HG02938 (cell line): Measurements from ENCODE around the gene FBLN7.

Source experiments
- ATAC-seq: cut with Tn5 transposase; IDR thresholded peaks from one replicate; pipeline ENCODE4 v1.9.1; 2021; ENCODE audit warnings: mild to moderate bottlenecking, moderate library complexity; ENCODE audit not compliant: unreplicated experiment

Gene FBLN7

GRCh38 chr2:112140205-112140802 lies 2.1 kb downstream of the FBLN7 start:
- no peak for ATAC-seq

DNA sequence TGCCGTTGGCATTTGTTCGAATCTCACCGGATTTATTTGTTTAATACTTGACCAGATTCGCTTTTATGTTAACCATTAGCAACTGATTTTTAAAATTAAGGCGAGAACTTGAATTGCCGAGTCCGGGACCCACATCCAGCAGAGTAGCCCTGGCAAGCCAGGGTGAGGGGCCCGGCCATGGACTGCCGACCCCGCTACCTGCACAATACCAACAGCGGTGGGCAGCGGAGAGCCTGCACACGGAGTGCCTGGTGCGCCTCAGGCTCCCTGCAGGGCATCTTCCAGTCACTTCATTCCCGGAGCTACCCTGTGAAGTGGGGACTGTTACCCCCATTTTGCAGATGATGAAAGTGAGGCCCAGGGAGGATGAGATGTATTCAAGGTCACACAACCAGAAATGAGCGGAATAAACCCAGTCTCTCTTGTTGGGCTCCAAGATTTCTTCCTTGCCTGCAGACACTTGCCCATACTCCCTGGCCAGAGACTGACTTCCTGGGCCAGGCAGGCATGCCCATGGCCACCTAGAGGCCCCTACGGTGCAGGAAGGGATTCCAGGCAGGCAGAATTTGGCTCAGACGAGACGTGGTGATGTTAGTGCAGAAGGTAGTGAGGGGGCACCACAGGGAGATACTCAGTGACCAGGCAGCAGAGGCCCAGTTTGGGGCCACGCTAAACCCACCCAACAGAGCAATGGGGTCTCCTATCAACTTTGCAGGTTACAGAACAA lies 2.9 kb downstream of the FBLN7 start:
- ATAC-seq: no peak

DNA sequence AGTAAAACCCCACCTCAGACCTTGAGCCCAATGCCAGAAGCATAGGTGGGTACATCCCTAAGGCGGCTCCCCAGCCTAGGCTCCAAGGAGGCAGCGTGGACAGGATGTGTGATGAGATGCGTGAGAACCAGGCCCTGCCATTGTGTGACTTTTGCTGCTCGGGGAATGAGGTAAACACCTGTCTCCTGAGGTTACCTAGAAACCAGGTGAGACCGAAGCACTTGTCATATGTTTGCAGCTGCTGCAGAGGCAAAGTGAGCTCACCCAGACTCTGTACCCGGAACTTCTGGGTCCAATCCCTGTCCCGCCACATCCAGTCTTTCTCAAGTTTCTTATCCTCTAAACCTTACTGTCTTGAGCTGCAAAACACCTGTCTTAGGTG lies 3.4 kb downstream of the FBLN7 start:
- no peak for ATAC-seq

DNA sequence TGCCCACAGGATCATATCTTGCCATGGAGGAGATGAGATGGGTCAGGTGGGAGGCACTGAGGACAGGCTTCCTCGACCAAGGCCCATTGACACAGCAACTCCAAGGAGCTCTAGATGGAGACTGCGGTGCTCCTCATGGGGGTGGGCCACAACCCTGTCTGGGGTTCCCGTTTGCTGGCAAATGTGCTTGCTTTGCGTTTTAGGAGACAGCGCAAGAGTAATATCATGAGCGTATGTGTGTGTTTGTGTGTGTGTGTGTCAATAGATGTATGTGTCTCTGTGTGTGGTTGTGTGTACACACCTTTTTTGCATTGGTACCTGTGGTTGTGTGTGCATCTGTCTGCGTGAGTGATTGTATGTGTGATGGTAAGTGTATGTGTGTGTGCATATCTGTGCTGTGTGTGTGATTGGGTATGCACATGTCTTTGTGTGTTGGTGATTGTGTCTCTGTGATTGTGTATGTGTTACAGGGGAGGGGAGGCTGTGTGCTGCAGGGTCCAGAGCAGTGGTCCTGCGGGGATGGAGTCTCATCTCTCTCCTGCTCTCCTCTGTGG lies 4.4 kb downstream of the FBLN7 start:
- ATAC-seq: no peak

GRCh38 chr2:112143150-112143549 lies 5.0 kb downstream of the FBLN7 start:
- no peak for ATAC-seq

DNA sequence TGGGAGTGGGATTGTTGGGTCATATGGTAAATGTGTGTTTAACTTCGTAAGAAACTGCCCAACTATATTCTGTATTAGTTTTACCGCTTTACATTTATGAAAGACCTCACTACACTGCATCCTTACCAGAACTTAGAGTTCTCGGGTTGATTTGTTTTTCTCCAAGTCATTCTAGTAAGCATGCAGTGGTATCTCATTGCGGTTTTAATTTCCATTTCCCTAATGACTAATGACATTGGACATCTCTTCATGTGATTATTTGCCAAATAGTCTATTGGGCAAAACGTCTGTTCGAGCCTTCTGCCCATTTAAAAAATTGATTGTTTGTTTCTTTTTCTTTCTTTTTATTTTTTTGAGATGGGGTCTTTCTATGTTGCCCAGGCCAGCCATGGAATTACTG lies 6.8 kb downstream of the FBLN7 start:
- ATAC-seq: no peak

GRCh38 chr2:112147382-112148168 lies 9.4 kb downstream of the FBLN7 start:
- no peak for ATAC-seq

- ATAC-seq: no peak
Measured at GRCh38 chr2:112148477-112148876, 10.3 kb downstream of the FBLN7 start.

DNA sequence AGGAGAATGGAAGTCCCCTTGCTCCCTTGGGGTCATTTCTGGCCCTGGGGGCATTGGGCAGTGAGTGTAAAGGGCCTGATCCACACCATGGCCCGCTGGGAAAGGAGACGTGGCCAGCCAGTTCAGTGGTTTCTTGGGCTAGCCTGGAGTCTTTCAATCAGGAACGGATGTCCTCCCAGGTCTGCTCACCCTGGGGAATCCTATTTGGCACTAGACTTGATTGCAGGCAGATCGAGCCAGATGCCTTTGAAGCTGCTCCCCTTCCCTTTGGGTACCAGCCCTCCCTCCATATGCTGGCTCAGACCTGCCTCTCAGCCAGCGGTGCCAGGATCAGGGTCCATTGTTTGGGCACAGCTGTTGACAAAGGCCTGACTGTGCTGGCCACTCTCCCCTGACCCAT lies 11.0 kb downstream of the FBLN7 start:
- no peak for ATAC-seq

DNA sequence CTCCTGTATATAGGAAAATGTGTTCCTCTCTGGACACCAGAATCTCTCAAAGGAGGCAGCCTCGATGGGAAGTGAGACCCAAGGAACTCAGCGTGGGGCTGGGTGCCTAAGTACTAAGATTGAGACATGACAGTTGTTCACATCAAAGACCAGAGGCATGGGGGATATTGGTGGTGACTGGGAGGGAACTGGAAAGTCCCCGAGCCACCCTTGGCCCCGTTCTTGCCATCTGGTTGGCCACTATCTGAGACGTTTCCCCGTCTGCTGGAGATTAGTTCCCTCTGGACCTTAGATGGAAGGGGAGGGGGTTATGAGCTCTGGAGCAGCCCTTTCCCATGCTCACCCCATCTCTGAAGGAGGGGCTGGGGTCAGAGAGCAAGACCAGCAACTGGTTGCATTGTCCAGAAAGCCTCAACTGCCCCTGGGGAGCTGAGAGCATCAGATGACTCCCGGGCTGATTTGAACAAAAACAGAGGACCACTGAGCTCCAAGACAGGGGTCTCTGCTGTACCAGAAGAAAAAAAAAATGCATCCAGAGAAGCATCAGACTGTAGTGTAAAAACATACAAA lies 11.8 kb downstream of the FBLN7 start:
- no peak for ATAC-seq

DNA sequence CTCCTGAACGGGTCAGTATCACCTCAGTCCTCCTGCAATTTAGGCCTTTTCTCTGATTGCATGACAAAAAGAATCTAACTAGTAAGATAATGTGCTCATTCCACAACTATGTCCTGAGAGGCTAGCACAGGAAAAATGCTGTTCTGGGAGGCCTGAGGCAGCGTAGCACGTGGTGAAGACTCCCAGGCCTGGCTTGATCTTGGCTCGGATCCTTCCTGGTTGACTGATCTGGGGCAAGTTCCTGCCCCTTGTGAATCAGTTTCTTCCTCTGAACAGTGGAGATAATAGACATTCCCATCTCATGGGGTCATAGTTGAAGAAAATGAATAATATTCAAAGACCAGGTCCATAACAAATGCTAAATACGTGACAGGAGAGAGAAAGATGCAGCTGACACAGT lies 12.3 kb downstream of the FBLN7 start:
- ATAC-seq: no peak

DNA sequence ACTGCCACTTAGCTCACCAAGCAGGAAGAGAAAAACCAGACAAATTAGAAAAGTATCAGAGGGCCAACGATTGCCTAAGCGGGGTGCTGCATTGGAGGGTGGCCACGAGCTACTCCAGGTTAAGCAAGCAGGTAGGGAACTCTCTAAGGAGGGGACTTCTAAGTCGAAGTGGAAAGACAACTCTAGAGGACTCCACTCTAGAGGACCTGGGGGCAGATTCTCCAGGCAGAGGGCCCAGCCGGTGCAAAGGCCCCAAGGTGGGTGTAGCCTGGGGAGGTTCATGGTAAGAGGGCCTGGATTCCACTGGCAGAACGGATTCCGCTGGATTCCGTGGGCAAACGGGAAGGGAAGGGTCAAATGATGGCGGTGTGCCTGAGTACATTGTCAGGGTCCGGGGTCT lies 12.7 kb downstream of the FBLN7 start:
- ATAC-seq: no peak

- ATAC-seq: no peak
Measured at GRCh38 chr2:112151271-112151670, 13.1 kb downstream of the FBLN7 start.

- no peak for ATAC-seq
Measured at GRCh38 chr2:112151701-112152440, 13.7 kb downstream of the FBLN7 start.

DNA sequence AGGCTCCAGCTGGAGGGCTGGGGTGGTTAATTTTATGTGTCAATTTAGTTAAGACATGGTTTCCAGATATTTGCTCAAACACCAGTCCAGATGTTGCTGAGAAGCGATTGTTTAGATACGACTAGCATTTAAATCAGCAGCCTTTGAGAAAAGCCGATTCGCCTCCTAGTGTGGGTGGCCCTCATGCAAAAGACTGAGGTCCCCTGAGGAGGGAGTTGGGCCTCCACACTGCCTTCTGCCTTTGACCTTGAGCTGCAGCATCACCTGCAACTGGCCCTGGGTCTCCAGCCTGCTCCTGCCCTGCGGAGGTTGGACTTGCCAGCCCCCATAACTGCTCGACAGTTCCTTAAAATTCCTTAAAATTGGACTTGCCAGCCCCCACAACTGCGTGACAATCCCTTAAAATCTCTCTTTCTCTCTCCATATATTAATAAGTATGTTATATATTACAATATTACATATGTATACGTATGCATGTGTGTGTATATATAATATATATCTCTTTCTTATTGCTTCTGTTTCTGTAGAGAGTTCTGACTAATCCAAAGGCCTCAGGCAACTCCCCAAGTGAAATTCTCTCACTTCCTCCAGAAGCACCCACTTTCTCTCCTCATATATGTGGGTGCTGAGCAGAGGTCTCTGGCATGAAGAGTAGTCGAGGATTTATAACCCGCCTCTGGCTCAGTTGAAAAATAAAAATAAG lies 14.4 kb downstream of the FBLN7 start:
- no peak for ATAC-seq

DNA sequence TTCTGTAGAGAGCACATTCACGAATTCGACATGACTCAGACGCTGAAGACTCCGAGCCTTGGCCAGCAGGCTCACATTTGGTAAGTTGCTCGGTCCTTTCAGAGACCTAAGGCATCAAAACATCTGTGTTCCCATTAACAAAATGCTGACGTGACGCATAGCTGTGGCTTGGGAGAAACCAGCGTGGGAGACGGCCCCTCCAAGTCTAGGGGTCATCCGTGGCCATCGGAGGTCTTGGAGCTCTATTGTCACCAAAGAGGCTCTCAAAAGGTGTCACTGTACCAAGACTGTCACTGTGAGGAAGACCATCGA lies 14.9 kb downstream of the FBLN7 start:
- no peak for ATAC-seq

DNA sequence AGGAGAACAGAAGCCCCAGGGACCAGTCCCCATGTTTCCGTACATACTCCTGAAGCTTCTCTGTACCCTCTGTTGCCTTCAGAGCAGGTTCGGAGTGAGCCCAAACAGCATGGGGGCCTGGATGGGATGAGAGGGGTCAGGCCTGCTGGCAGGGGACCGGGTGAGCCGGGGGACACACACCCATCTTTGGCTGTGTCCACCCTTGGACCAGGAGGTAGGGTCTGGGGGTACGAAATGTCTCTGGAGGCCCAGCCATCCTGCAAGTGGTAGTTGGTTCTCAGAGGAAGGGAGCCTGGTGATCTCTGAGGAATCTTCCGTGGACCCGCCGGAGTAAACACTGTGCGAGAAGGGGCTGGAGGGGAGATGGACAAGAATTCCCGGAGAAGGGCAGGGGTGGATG lies 15.3 kb downstream of the FBLN7 start:
- no peak for ATAC-seq

DNA sequence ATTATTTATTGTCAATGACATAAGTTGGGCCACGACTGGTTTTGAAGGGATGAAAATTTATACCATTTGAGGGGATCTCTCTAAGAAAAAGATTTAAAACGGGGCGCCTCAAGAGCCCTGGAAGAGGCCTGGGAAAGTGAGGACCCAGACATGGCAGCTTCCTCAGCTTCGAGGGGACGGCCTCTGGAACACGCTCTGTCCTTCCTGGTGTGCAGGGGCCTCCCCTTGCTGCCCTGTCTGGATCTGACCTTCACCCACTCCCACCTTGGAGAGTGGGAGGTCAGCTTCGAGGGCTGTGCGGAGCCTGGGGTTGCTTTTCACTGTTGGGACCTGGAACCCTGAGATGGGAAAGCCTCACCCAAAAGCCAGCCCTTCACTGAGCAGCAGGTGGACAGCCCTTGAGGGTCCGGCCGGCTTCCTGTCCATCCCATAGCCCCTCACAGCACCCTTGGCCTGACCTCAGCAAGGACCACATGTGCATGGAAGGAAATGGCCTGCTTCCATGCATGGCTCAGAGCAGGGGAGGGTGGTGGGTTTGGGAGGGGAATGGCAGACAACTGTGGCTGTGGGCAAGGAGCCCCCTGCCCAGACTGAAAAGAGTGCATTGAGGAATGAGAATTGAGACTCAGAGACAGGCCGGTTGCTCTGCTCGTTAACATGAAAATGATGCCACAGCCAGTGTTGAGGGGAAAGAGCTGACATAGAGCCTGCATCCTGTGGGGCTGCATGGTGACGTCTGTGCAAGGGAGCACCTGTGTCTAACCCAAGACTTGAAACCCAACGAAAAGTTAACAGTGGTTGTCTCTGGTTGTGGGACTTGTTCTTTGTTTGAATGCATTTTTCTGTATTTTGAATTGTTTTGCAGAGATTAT lies 16.3 kb downstream of the FBLN7 start:
- ATAC-seq: no peak

DNA sequence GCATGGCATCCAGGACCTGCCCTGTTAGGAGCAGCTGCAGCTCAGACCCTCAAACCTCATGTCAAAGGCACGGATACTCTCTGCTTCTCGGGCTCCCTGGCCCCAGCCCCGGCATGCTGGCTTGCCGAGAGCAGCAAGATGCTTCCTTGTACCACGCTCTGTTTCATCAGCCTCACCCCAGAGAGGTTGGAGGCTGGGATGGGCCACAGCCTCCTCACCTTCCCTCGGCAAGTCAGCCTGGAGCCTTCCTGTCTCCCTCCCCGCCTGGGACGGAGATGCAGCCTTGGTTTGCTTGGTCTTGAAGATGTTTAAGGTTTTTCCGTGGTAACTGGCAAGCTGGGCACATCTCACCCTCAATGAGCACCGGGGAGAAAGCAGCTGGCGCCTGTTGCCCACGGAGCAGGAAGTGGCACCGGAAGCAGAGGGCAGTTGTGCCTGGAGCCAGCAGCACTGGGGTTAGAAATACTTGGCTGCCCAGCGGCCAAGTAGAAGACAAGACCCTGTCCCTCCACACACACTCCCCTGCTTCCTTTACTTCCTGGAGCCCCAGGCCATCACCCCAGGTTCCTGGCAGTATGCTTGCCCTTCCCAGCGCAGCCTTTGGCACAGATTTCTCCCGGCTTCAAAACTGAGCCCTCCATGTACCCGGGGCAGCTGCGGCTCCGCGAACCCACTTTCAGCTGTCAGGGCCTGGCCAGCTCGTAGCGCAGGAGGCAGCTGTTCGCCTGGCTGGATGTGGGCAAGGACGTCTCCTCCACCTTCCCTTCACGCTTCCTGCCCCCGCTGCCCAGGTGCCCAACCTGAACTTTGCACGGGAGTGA lies 17.4 kb downstream of the FBLN7 start:
- ATAC-seq: no peak
